K562 (cell line): Measurements from ENCODE around the gene FLOT2. TPM values are rescaled to one million over a fixed set of nuclear protein-coding genes. Genes with fewer than 3 reads are reported as not detected.

ENCODE experiments used
- ELF4 ChIP-seq: fragments of 450-650 bp; formaldehyde crosslinking; IDR thresholded peaks from 2 replicates; pipeline ENCODE4 v1.4.0; 2022; ENCODE audit warnings: missing genetic modification characterization
- EP400 ChIP-seq: fragments of 450-650 bp; IDR thresholded peaks from 2 replicates; pipeline ENCODE4 v1.6.1; 2017; ENCODE audit warnings: antibody characterized with exemption, mild to moderate bottlenecking, moderate library complexity
- HLTF ChIP-seq: fragments of 450-650 bp; IDR thresholded peaks from 2 replicates; pipeline ENCODE4 v1.6.1; 2016
- MTA1 ChIP-seq: fragments of 450-650 bp; IDR thresholded peaks from 2 replicates; pipeline ENCODE4 v1.6.1; 2017; ENCODE audit warnings: borderline replicate concordance
- PATZ1 ChIP-seq: fragments of 250-450 bp; sonication (Bioruptor Pico); IDR thresholded peaks from 2 replicates; pipeline ENCODE4 v1.5.0; 2020; ENCODE audit warnings: mild to moderate bottlenecking, borderline replicate concordance
- PHB2 ChIP-seq: fragments of 450-650 bp; IDR thresholded peaks from 2 replicates; pipeline ENCODE4 v1.6.1; 2017; ENCODE audit warnings: low read depth
- PHF20 ChIP-seq: fragments of 450-650 bp; IDR thresholded peaks from 2 replicates; pipeline ENCODE4 v1.6.1; 2018; ENCODE audit not compliant: partially characterized antibody
- POU5F1 ChIP-seq: fragments of 150-350 bp; IDR thresholded peaks from 2 replicates; pipeline ENCODE4 v1.6.1; 2014; ENCODE audit warnings: borderline replicate concordance, low read length, low read depth, mild to moderate bottlenecking; ENCODE audit not compliant: partially characterized antibody
- SMARCA4 ChIP-seq: fragments of 450-650 bp; IDR thresholded peaks from 2 replicates; pipeline ENCODE4 v1.6.1; 2016
- SMARCA5 ChIP-seq: fragments of 450-650 bp; IDR thresholded peaks from 2 replicates; pipeline ENCODE4 v1.6.1; 2016
- SUPT5H ChIP-seq: fragments of 450-650 bp; IDR thresholded peaks from 2 replicates; pipeline ENCODE4 v1.6.1; 2016
- ZBTB40 ChIP-seq, 2 experiments: fragments of 450-650 bp in 1 of 2; sonication (generic) in 1 of 2; formaldehyde crosslinking in 1 of 2; IDR thresholded peaks; 2 replicates each; pipeline versions ENCODE4 v1.7.1 to v1.9.0; 2016 to 2022; ENCODE audit warnings: inconsistent platforms in 1 of 2, mild to moderate bottlenecking in 1 of 2, missing genetic modification reagents in 1 of 2
- ZBTB5 ChIP-seq: fragments of 450-650 bp; IDR thresholded peaks from 2 replicates; pipeline ENCODE4 v1.6.1; 2017; ENCODE audit warnings: antibody characterized with exemption
- ZNF197 ChIP-seq: fragments of 200-800 bp; sonication (Bioruptor generic); IDR thresholded peaks from 2 replicates; pipeline ENCODE4 v1.6.1; 2016; ENCODE audit warnings: low read depth, missing genetic modification characterization, missing compliant biosample characterization
- ZNF830 ChIP-seq: fragments of 250-450 bp; sonication (Bioruptor Pico); IDR thresholded peaks from 2 replicates; pipeline ENCODE4 v1.5.0; 2021; ENCODE audit warnings: mild to moderate bottlenecking
- polyA plus RNA-seq, 8 experiments: library from polyadenylated mRNA; depleted of rRNA in 4 of 8; stranded (reverse) in 5 of 8; unstranded in 3 of 8; fragments of >200 nt; fragmentation: Nextera tagmentation in 2 of 8; fragmentation: Illumina TruSeq in 1 of 8; extraction: Ambion mirVana in 2 of 8; extraction: Trizol in 1 of 8; gene quantifications; 2 replicates each; pipeline versions ENCODE4 v1.2.1 to v1.2.3, GENCODE V29; 2011 to 2014; ENCODE audit warnings: inconsistent platforms in 1 of 8, missing spikeins in 1 of 8
- total RNA-seq, 7 experiments: library from RNA; depleted of rRNA in 6 of 7; stranded (reverse); fragments of >200 nt in 6 of 7; fragmentation: Illumina TruSeq in 2 of 7; extraction: Trizol in 2 of 7; gene quantifications; 2 replicates each; pipeline versions ENCODE4 v1.2.1 to v1.2.3, GENCODE V29; 2011 to 2021; ENCODE audit warnings: low replicate concordance in 1 of 7

The FLOT2 gene
- total and polyA plus RNA-seq, 9 of the 15 experiments (the other 6 are each of a cell fraction or from before 2014, with no cell fraction given) = 17.5 to 138 (median 41.7) TPM

- TF ChIP-seq PATZ1 (CRISPR knock-in tag) (0 out of 2 replicates have a peak, but pooled peaks have one; percentile 45), PHF20 (peak; percentile 78), POU5F1 (no peak), SMARCA5 (peak; percentile 76; the same call in 1 of the 2 replicates), SUPT5H (0 out of 2 replicates have a peak, but pooled peaks have one; percentile 31), PHB2 (0 out of 2 replicates have a peak, but pooled peaks have one; percentile 23), EP400 (0 out of 2 replicates have a peak, but pooled peaks have one; percentile 3), ZBTB40 (IDR thresholded peaks at IDR 0.05) (peak; percentile 67), ZBTB40 (CRISPR knock-in tag; IDR thresholded peaks at IDR 0.05) (no peak), ZNF830 (CRISPR knock-in tag) (0 out of 2 replicates have a peak, but pooled peaks have one; percentile 22), SMARCA4 (no peak; the same call in none of the 2 replicates), ELF4 (CRISPR knock-in tag) (peak; percentile 32; the same call in 1 of the 2 replicates), ZBTB5 (no peak), MTA1 (peak; percentile 20; the same call in 1 of the 2 replicates), ZNF197 (CRISPR knock-in tag) (peak; percentile 55), HLTF (peak; percentile 48; the same call in 1 of the 2 replicates)
Observed at GRCh38 chr17:28865946-28866752, 31.4 kb downstream of the FLOT2 start (continued).
